HCT116 (cell line): ENCODE results near the gene LIG3. TPM values are rescaled to one million over a fixed set of nuclear protein-coding genes. Genes with fewer than 3 reads are reported as not detected.

ENCODE experiments used
- ATAC-seq: fragments of 200-7000 bp; cut with Tn5 transposase; 2 replicates; pipeline ENCODE4 v1.9.1; 2020; ENCODE audit warnings: mild to moderate bottlenecking, moderate library complexity
- BruUV-seq: library from RNA; stranded (reverse); fragments of 400-500 nt; replicated peaks from 2 replicates; lab custom pipeline; 2021; lab: Mats Ljungman, UMichigan
- CTCF ChIA-PET: fragments of 300-600 bp; sonication (Branson Sonifier 250); formaldehyde crosslinking; loops from one replicate; lab custom pipeline; 2021; ENCODE audit warnings: antibody characterized with exemption; lab: Charles Lee
- POLR2A ChIA-PET: fragments of 300-600, 350-600 bp; sonication (Branson Sonifier 250); formaldehyde crosslinking; loops from one replicate; lab custom pipeline; 2021; ENCODE audit warnings: antibody characterized with exemption; lab: Charles Lee
- RAD21 ChIA-PET, 2 experiments: fragments of 300-600 bp; sonication (Branson Sonifier 250); formaldehyde crosslinking; loops; one replicate each; lab custom pipeline; 2023; ENCODE audit warnings: low total read pairs in 2 of 2; ENCODE audit not compliant: uncharacterized antibody in 2 of 2, unreplicated experiment in 2 of 2, low non-redundant PET in 1 of 2; lab: Charles Lee
- DNase-seq: peaks from one replicate; pipeline ENCODE4 v3.0.0-alpha.2; 2010; ENCODE audit warnings: low read depth, low spot score
- H2AFZ ChIP-seq: fragments of 200-600 bp; shearing (Covaris generic), sonication (generic); 2 replicates; pipeline ENCODE4 v1.6.1; 2017; ENCODE audit warnings: low read depth, mixed run types, mixed read lengths, antibody characterized with exemption, low read length; ENCODE audit not compliant: poor library complexity, severe bottlenecking
- H3K27ac ChIP-seq: 2 replicates; pipeline ENCODE4 v1.5.1; 2012; ENCODE audit warnings: low read depth, low read length
- H3K27me3 ChIP-seq: fragments of 200-600 bp; sonication (generic); 2 replicates; pipeline ENCODE4 v1.6.1; 2016; ENCODE audit warnings: mixed run types, low read length, mixed read lengths; ENCODE audit not compliant: insufficient read depth
- H3K36me3 ChIP-seq, 2 experiments: fragments of 200-500 bp in 1 of 2; fragments of 200-600 bp in 1 of 2; sonication (Bioruptor generic) in 1 of 2; sonication (generic) in 1 of 2; 2 replicates each; pipeline versions ENCODE4 v1.5.1 to v1.6.1; 2014 to 2016; ENCODE audit warnings: low read length in 2 of 2, inconsistent platforms in 1 of 2, mixed read lengths in 1 of 2, mixed run types in 1 of 2; ENCODE audit not compliant: insufficient read depth in 2 of 2, control insufficient read depth in 1 of 2
- H3K4me1 ChIP-seq, 2 experiments: fragments of 200-600 bp in 1 of 2; sonication (generic) in 1 of 2; 2 replicates each; pipeline versions ENCODE4 v1.5.1 to v1.6.1; 2012 to 2017; ENCODE audit warnings: low read length in 2 of 2, inconsistent platforms in 1 of 2, mild to moderate bottlenecking in 1 of 2, mixed read lengths in 1 of 2, mixed run types in 1 of 2, moderate library complexity in 1 of 2; ENCODE audit not compliant: insufficient read depth in 2 of 2, control insufficient read depth in 1 of 2
- H3K4me2 ChIP-seq: fragments of 200-600 bp; sonication (generic); 2 replicates; pipeline ENCODE4 v1.6.1; 2017; ENCODE audit warnings: mixed run types, low read length, mixed read lengths
- H3K4me3 ChIP-seq, 2 experiments: fragments of 200-600 bp in 1 of 2; sonication (generic) in 1 of 2; replicated peaks in 1 of 2; 2 replicates each; pipeline ENCODE4 v1.5.1; 2011 to 2016; ENCODE audit warnings: low read length in 2 of 2, control low read depth in 1 of 2, low read depth in 1 of 2, mild to moderate bottlenecking in 1 of 2, mixed read lengths in 1 of 2, mixed run types in 1 of 2
- H3K79me2 ChIP-seq: fragments of 200-600 bp; sonication (generic); 2 replicates; pipeline ENCODE4 v1.6.1; 2017; ENCODE audit warnings: mild to moderate bottlenecking, mixed run types, low read length, moderate library complexity, mixed read lengths; ENCODE audit not compliant: insufficient read depth
- H3K9ac ChIP-seq: fragments of 200-600 bp; sonication (generic); 2 replicates; pipeline ENCODE4 v1.6.1; 2016; ENCODE audit warnings: low read length, mixed read lengths
- H3K9me2 ChIP-seq: fragments of 200-600 bp; sonication (generic), shearing (Covaris generic); 2 replicates; pipeline ENCODE4 v1.6.1; 2017; ENCODE audit warnings: mixed run types, mild to moderate bottlenecking, moderate library complexity; ENCODE audit not compliant: insufficient read depth
- H3K9me3 ChIP-seq, 2 experiments: fragments of 200-500 bp in 1 of 2; fragments of 200-600 bp in 1 of 2; sonication (Bioruptor generic) in 1 of 2; sonication (generic) in 1 of 2; 2 replicates each; pipeline ENCODE4 v1.6.1; 2014 to 2017; ENCODE audit warnings: low read length in 2 of 2, mixed read lengths in 2 of 2, inconsistent platforms in 1 of 2, low read depth in 1 of 2, mild to moderate bottlenecking in 1 of 2, mixed run types in 1 of 2, moderate library complexity in 1 of 2; ENCODE audit not compliant: control insufficient read depth in 1 of 2, insufficient read depth in 1 of 2
- H4K20me1 ChIP-seq: fragments of 200-600 bp; sonication (generic), shearing (Covaris generic); 2 replicates; pipeline ENCODE4 v1.6.1; 2017; ENCODE audit warnings: mixed run types, mild to moderate bottlenecking, moderate library complexity; ENCODE audit not compliant: insufficient read depth
- ATF3 ChIP-seq: IDR thresholded peaks from 2 replicates; pipeline ENCODE4 v1.6.1; 2012
- CBX3 ChIP-seq: IDR thresholded peaks from 2 replicates; pipeline ENCODE4 v1.6.1; 2012; ENCODE audit warnings: low read depth
- CEBPB ChIP-seq: IDR thresholded peaks from 2 replicates; pipeline ENCODE4 v1.6.1; 2012; ENCODE audit warnings: low read depth
- CTCF ChIP-seq, 3 experiments: fragments of 200-600 bp in 1 of 3; sonication (generic) in 1 of 3; IDR thresholded peaks in 2 of 3; conservative IDR thresholded peaks in 1 of 3; 2 replicates each; pipeline ENCODE4 v1.5.1; 2012 to 2017; ENCODE audit warnings: low read depth in 2 of 3, low read length in 2 of 3, antibody characterized with exemption in 1 of 3, borderline replicate concordance in 1 of 3, control low read depth in 1 of 3, mild to moderate bottlenecking in 1 of 3, mixed read lengths in 1 of 3, mixed run types in 1 of 3, moderate library complexity in 1 of 3; ENCODE audit not compliant: insufficient read depth in 1 of 3
- EGR1 ChIP-seq: IDR thresholded peaks from 2 replicates; pipeline ENCODE4 v1.6.1; 2012; ENCODE audit warnings: low read depth
- ELF1 ChIP-seq: IDR thresholded peaks from 2 replicates; pipeline ENCODE4 v1.6.1; 2012; ENCODE audit warnings: low read depth, borderline replicate concordance
- EZH2 ChIP-seq: fragments of 200-600 bp; sonication (generic); IDR thresholded peaks from 2 replicates; pipeline ENCODE4 v1.6.1; 2017; ENCODE audit warnings: antibody characterized with exemption, mixed run types
- EZH2phosphoT487 ChIP-seq: fragments of 200-600 bp; IDR thresholded peaks from 2 replicates; pipeline ENCODE4 v1.6.1; 2018; ENCODE audit warnings: antibody characterized with exemption, borderline replicate concordance
- FOSL1 ChIP-seq: IDR thresholded peaks from 2 replicates; pipeline ENCODE4 v1.6.1; 2012; ENCODE audit warnings: low read depth
- JUND ChIP-seq: IDR thresholded peaks from 2 replicates; pipeline ENCODE4 v1.6.1; 2012
- MAX ChIP-seq: IDR thresholded peaks from 2 replicates; pipeline ENCODE4 v1.6.1; 2012
- POLR2AphosphoS5 ChIP-seq: IDR thresholded peaks from 2 replicates; pipeline ENCODE4 v1.6.1; 2011; ENCODE audit warnings: mild to moderate bottlenecking, low read depth, low read length, moderate library complexity
- RAD21 ChIP-seq: IDR thresholded peaks from 2 replicates; pipeline ENCODE4 v1.6.1; 2012; ENCODE audit warnings: low read depth, mild to moderate bottlenecking
- REST ChIP-seq: IDR thresholded peaks from 2 replicates; pipeline ENCODE4 v1.6.1; 2012; ENCODE audit warnings: low read depth
- SIN3A ChIP-seq: IDR thresholded peaks from 2 replicates; pipeline ENCODE4 v1.6.1; 2012; ENCODE audit warnings: low read depth
- SP1 ChIP-seq: IDR thresholded peaks from 2 replicates; pipeline ENCODE4 v1.6.1; 2012; ENCODE audit warnings: low read depth
- SRF ChIP-seq: IDR thresholded peaks from 2 replicates; pipeline ENCODE4 v1.6.1; 2012; ENCODE audit warnings: low read depth
- TCF7L2 ChIP-seq: IDR thresholded peaks from 2 replicates; pipeline ENCODE4 v1.7.0; 2011; ENCODE audit warnings: borderline replicate concordance, inconsistent platforms; ENCODE audit not compliant: insufficient read depth, insufficient read length; ENCODE audit errors: extremely low read depth
- YY1 ChIP-seq: IDR thresholded peaks from 2 replicates; pipeline ENCODE4 v1.6.1; 2011; ENCODE audit warnings: low read length, low read depth, moderate library complexity, mild to moderate bottlenecking; ENCODE audit not compliant: insufficient replicate concordance; ENCODE audit errors: extremely low read depth
- ZNF274 ChIP-seq: fragments of 200-500 bp; sonication (Bioruptor generic); IDR thresholded peaks from 2 replicates; pipeline ENCODE4 v1.6.1; 2014; ENCODE audit warnings: mild to moderate bottlenecking, low read depth, low read length, inconsistent platforms
- intact Hi-C: fragments of 100-400 bp; cut with micrococcal nuclease; formaldehyde crosslinking; loops from 2 replicates; pipeline ENCODE4 v1.10.0; 2022
- total RNA-seq: library from RNA; stranded (reverse); gene quantifications from one replicate; pipeline ENCODE4 v1.2.1, GENCODE V29; 2021; ENCODE audit not compliant: unreplicated experiment

LIG3 gene
- total RNA-seq, 1 experiment from 2014 or later, result 49.4 TPM

GRCh38 chr17:35038453-35038852 is 58.1 kb downstream of the LIG3 start (continued):
- TF ChIP-seq CEBPB, result no peak
- TF ChIP-seq EGR1, result no peak
- TF ChIP-seq JUND, result no peak
- no peak for TF ChIP-seq POLR2AphosphoS5
- no peak for TF ChIP-seq EZH2phosphoT487
- TF ChIP-seq MAX, result no peak
- TF ChIP-seq EZH2, result no peak

GRCh38 chr17:35041390-35041789 is 61.1 kb downstream of the LIG3 start:
- H3K9ac ChIP-seq, result no peak overlapping the region
- DNase-seq (no peak), ATAC-seq (no peak)
- no peak overlapping the region for H3K27ac ChIP-seq
- RAD21 ChIA-PET, result no interaction called here
- H3K4me1 ChIP-seq, result no peaks in the 10 kb centered on the region
- CTCF ChIA-PET, result no interaction called here
- POLR2A ChIA-PET, result no interaction called here
- H2AFZ ChIP-seq, result no peak overlapping the region
- H3K27me3 ChIP-seq, result no peaks in the 10 kb centered on the region
- H3K79me2 ChIP-seq, result peaks cover 9% of the 10 kb centered on the region; the same call in 1 of the 2 replicates
- intact Hi-C loops, result no loop called here
- H4K20me1 ChIP-seq, result no peaks in the 10 kb centered on the region
- H3K9me3 ChIP-seq, result no peaks in the 10 kb centered on the region
- H3K36me3 ChIP-seq, result no peaks in the 10 kb centered on the region
- BruUV-seq, result no TSS peak
- H3K4me2 ChIP-seq, result no peak overlapping the region
- no peak overlapping the region for H3K4me3 ChIP-seq
- TF ChIP-seq TCF7L2 (no peak), SIN3A (no peak), ELF1 (no peak), MAX (no peak), FOSL1 (no peak), YY1 (no peak), POLR2AphosphoS5 (no peak), JUND (no peak), REST (no peak), CBX3 (no peak), ATF3 (no peak), CEBPB (no peak), SP1 (no peak), CTCF (IDR thresholded peaks at IDR 0.05 in 2 of 3, conservative IDR thresholded peaks at IDR 0.05 in 1 of 3; ENCODE audit: borderline replicate concordance in 1 of 3, insufficient read depth in 1 of 3, low read depth in 2 of 3, low read length in 2 of 3) (no peak), ZNF274 (no peak), SRF (no peak), EZH2phosphoT487 (no peak), RAD21 (no peak)
- TF ChIP-seq, all 23 proteins: peak for 0
- H3K9me2 ChIP-seq, result no peaks in the 10 kb centered on the region
